Activated T-cell treated with anti-CD3 and anti-CD28 coated beads for 4 hours (primary cell): ENCODE measurements around the gene EPC2.
"Not testable (repeated sequence)": the region's sequence is repeated elsewhere in the genome, so short reads cannot be mapped to it uniquely, and the experiment has no call there.

Source experiments
- DNase-seq: peaks from one replicate; pipeline ENCODE4 v3.0.0-alpha.2; 2020

Gene EPC2

GRCh38 chr2:148642112-148642744 lies 2.3 kb upstream of the EPC2 start:
- DNase-seq = no peak

- no peak for DNase-seq
Observed at GRCh38 chr2:148642891-148643416, 1.6 kb upstream of the EPC2 start.

GRCh38 chr2:148643421-148643820 lies 1.1 kb upstream of the EPC2 start:
- DNase-seq = no peak

- DNase-seq = peak; percentile 94
Observed at GRCh38 chr2:148644883-148645538, 460 bp downstream of the EPC2 start.

- peak; percentile 45 for DNase-seq
Observed at GRCh38 chr2:148645539-148646230, 1.1 kb downstream of the EPC2 start.

- no peak for DNase-seq
Observed at GRCh38 chr2:148646231-148646559, 1.6 kb downstream of the EPC2 start.

GRCh38 chr2:148647711-148648110 lies 3.2 kb downstream of the EPC2 start:
- DNase-seq = not testable (repeated sequence)

GRCh38 chr2:148649936-148650335 lies 5.4 kb downstream of the EPC2 start:
- DNase-seq = no peak

GRCh38 chr2:148650881-148651280 lies 6.3 kb downstream of the EPC2 start:
- DNase-seq = no peak

GRCh38 chr2:148651972-148652371 lies 7.4 kb downstream of the EPC2 start:
- DNase-seq = no peak

GRCh38 chr2:148653437-148653836 lies 8.9 kb downstream of the EPC2 start:
- no peak for DNase-seq

GRCh38 chr2:148654435-148654834 lies 9.9 kb downstream of the EPC2 start:
- no peak for DNase-seq

GRCh38 chr2:148656516-148656915 lies 12.0 kb downstream of the EPC2 start:
- DNase-seq = no peak

- no peak for DNase-seq
Observed at GRCh38 chr2:148658807-148659722, 14.5 kb downstream of the EPC2 start.

- DNase-seq = no peak
Observed at GRCh38 chr2:148660999-148661398, 16.4 kb downstream of the EPC2 start.

GRCh38 chr2:148662332-148662731 lies 17.8 kb downstream of the EPC2 start:
- DNase-seq = not testable (repeated sequence)

GRCh38 chr2:148664229-148664628 lies 19.7 kb downstream of the EPC2 start:
- DNase-seq = no peak

GRCh38 chr2:148666555-148666954 lies 22.0 kb downstream of the EPC2 start:
- DNase-seq = no peak

GRCh38 chr2:148667113-148667836 lies 22.7 kb downstream of the EPC2 start:
- no peak for DNase-seq

- no peak for DNase-seq
Observed at GRCh38 chr2:148670773-148671172, 26.2 kb downstream of the EPC2 start.

- DNase-seq = peak; percentile 12
Observed at GRCh38 chr2:148674063-148675020, 29.8 kb downstream of the EPC2 start.
